M059J (cell line): Measurements from ENCODE around the gene GPR37L1. TPM values are rescaled to one million over a fixed set of nuclear protein-coding genes. Genes with fewer than 3 reads are reported as not detected.
"Not testable (repeated sequence)": the region's sequence is repeated elsewhere in the genome, so short reads cannot be mapped to it uniquely, and the experiment has no call there.

Source experiments
- DNase-seq: peaks from one replicate; pipeline ENCODE4 v3.0.0-alpha.2; 2012; ENCODE audit warnings: low read depth
- total RNA-seq: library from RNA; depleted of rRNA; stranded (reverse); fragments of >200 nt; shearing (Covaris generic); gene quantifications from 2 replicates; pipeline ENCODE4 v1.2.3, GENCODE V29; 2014; rRNA removed

GPR37L1 gene
- total RNA-seq, 1 experiment from 2014 or later, result not detected

DNA sequence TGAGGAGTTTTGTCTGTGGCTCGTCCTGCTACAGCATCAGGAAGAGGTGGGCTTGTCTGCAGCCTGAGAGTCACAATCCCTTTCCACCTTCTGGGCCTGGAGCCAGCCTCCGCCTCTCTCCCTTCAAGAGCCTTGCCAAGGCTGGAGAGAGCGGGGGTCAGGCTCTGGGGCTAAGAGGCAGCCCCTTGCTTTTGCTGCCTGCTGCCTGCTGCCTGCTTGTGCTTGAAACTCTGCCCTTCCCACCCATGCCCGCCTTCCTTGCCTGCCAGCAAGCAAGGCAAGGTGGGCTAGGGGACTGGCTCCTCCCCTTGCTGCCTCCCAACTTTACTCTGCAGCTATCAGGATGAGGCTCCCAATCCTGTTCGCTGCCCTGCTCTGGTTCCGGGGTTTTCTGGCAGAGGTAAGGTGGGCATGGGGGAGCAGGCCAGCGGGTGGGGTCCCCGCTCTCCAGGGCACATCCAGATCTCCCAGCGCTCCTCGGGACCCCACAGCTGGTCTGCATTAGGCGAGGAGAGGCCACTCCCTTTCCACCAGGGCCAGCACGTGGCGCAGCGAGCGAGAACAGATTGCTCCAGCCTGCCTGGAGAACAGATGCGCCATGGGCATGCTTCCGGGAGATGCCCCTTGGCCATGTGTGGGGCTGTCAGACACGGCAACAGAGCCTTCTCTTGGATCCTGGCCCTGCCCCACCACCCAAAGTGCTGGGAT, 45.1 kb downstream of the GPR37L1 start:
- DNase-seq, result no peak

DNA sequence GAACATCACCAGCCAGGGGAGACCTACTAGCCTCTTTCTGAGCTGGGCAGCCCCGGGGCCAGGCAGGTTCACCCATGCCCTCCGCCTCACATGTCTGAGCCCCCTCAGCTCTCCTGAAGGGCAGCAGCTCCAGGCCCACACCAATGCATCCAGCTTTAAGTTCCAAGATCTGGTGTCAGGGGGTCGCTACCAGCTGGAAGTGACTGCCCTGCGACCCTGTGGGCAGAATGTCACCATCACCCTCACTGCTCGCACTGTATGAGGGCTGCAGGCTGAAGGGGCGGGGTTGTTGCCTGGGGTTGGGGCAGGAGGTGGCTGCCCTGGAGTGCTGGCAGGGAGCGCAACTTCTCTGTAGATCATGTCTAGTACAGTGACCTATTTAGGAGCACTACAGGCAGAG, 46.1 kb downstream of the GPR37L1 start:
- DNase-seq, result no peak

DNA sequence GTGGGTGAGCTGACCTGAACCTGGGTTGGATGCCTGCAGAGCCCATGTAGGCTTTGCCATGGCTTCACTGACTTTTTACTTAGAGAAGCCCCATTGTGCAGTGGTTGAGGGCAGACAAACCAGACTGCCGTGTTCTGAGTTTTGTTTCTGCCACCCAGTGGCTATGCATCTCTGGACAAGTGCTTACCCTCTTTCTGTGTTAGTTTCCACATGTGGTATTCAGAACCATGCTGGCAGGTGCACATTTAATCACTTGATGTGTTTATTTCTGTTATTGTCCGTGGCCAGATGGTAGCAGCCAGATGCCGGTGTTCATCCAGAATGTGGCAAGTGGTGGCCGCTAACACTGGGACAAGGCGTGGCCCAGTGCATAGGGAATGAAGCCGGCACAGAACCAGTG, 48.0 kb downstream of the GPR37L1 start:
- no peak for DNase-seq

DNA sequence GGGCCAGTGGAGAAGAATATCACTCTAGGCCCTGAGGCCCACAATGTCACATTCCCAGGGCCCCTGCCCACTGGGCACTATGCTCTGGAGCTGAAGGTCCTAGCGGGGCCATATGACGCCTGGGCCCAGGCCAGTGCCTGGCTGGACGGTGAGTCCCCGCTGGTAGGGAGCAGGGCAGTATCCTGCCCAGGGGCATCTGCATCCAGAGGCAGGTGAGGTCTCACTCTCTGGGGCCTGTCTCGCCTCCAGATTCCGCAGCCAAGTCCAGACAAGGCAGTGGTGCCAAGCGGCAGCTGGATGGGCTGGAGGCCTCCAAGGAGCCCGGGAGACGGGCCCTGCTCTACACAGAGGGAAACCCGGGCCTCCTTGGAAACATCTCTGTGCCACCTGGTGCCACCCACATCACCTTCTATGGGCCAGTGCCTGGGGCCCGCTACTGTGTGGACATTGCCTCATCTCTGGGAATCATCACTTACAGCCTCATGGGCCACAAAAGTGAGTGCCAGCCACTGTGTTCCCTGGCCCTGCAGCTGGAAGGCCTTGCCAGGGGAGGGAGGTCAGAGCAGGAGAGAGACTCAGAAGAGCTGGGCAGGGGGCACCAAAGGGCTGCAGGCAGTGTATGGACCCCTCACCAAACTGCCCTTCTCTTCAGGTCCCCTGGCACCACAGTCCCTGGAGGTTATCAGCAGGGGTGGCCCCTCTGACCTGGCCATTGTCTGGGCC, 48.7 kb downstream of the GPR37L1 start:
- no peak for DNase-seq

DNA sequence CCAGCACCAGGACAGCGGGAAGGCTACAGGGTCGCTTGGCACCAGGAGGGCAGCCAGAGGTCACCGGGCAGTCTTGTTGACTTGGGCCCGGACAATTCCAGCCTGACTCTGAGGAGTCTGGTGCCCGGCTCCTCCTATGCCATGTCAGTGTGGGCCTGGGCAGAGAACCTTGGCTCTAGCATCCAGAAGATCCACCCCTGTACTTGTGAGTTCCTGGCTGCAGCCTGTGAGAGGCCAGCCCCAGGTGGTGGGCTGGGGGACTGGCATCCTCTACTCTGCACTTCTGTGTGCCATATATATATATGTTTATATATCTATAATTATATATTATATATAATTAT, 49.3 kb downstream of the GPR37L1 start:
- DNase-seq, result no peak

DNA sequence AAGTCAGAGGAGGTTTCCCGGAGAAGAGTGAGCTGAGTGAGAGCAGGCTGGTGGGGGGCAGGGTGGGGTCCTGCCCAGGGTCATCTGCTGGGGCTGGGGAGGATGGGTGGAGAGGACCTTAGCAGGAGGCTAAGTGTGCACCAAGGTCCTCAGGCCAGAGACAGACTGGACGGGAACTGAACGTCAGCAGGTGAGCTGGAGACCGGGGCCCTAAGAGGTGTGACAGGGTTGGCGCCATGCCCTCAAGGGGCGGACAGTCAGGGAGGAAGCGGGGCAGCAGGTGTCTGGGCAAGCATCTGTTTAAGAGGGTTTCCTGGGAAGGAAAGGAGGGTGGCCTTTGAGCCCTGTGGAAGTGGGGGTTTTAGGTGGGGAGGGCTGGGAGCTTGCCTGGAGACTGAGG, 51.3 kb downstream of the GPR37L1 start:
- no peak for DNase-seq

DNA sequence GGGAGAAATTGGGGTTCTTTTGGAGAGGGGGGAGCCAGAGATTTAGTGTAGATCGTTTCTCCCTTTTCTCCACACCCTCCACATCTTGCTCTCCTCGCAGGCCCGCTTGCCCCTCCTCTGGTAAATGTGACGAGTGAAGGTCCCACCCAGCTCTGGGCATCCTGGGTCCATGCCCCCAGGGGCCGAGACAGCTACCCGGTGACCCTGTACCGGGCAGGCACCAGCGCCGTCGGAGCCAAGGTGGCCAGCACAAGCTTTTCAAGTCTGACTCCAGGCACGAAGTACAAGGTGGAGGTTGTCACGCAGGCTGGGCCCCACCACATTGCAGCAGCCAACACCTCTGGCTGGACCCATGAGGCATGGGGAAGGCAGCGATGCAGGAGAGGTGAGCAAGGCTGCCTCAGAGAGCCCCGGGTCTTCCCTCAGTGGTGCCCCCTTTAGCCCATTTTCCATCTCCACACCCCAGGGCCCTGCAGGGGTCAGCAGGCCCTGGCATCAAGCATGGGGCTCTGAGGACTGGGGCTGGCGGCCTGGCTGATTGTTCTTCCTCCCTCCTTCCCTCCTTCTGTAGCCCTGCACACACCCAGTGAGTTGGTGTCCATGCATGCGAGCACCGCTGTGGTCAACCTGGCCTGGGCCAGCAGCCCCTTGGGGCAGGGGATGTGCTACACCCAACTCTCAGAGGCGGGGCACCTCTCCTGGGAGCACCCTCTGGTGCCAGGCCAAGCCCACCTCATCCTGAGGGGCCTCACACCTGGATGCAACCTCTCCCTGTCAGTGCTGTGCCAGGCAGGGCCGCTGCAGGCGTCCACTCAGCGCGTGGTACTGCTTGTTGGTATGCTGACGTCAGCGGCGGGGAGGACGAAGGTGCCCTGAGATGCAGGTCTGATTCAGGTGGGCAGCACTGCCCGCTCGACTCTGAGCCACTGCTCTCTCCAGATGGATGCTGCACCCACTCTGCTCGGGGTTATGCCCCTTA, 54.5 kb downstream of the GPR37L1 start:
- DNase-seq, result no peak

DNA sequence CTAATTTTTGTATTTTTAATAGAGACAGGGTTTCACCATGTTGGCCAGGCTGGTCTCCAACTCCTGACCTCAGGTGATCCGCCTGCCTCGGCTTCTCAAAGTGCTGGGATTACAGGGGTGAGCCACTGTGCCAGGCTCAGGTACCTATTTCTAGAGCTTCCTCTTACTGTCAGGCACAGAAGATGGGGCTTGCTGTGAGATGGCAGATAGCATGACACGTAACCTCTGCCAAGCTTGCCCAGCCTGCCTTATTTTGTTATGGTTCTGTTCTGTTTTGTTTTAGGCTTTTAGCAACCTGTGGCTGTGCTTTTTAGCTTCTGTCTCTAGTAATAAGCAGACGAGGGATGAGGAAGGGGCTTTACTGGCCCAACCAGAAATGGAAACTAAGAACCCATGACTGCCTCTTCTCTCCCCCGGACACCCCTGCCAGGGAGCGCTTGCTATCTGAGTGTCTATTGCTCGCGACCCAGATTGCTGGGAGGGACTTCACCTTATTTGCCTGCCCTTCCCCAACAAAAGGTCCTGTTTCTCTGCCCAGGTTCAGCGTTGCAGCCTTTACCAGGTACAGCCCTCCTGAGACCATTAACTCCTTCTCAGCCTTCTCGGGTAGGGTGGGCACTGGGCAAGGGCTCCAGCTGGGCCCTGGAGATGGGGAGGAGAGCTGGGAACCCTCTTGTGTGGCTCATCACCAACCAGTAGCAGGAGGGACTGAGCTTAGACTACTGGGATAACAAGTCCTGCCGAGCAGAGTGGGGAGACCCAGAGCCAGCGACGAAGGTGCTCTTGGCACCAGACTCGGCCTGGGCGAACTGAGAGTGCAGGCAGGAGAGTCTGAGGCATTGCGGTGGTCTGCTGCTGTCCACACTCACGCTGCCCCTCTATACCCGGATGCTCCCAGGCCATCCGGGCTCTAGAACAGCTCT, 57.4 kb downstream of the GPR37L1 start:
- no peak for DNase-seq

DNA sequence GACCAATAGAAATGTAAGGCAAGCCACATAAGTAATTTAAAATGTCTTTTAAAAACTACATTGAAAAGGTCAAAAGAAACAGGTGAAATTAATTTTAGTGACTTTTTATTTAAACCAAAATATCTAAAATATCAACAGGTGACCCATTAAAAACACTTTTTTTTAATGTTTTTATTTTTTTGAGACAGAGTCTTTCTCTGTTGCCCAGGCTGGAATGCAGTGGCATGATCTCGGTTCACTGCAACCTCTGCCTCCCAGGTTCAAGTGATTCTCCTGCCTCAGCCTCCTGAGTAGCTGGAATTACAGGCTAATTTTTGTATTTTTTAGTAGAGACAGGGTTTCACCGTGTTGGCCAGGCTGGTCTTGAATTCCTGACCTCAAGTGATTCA, 58.0 kb downstream of the GPR37L1 start:
- DNase-seq, result not testable (repeated sequence)

DNA sequence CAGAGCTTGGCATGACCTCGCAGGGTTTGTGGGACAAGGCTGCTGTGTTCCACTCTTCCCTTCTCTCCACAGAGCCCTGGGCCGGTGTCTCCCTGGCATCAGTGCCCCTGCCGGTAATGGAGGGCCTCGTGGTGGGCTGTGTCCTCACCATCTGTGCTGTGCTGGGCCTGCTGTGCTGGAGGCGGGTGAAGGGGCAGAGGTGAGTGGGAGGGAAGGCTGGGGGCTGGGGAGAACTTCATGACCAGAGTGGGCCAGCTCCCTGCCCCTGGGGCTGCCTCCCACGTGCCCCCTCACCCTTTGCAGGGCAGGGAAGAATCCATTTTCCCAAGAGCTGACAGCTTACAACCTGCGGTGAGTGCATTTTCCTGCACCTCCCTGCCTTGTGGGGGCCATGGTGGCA, 58.9 kb downstream of the GPR37L1 start:
- DNase-seq, result no peak

DNA sequence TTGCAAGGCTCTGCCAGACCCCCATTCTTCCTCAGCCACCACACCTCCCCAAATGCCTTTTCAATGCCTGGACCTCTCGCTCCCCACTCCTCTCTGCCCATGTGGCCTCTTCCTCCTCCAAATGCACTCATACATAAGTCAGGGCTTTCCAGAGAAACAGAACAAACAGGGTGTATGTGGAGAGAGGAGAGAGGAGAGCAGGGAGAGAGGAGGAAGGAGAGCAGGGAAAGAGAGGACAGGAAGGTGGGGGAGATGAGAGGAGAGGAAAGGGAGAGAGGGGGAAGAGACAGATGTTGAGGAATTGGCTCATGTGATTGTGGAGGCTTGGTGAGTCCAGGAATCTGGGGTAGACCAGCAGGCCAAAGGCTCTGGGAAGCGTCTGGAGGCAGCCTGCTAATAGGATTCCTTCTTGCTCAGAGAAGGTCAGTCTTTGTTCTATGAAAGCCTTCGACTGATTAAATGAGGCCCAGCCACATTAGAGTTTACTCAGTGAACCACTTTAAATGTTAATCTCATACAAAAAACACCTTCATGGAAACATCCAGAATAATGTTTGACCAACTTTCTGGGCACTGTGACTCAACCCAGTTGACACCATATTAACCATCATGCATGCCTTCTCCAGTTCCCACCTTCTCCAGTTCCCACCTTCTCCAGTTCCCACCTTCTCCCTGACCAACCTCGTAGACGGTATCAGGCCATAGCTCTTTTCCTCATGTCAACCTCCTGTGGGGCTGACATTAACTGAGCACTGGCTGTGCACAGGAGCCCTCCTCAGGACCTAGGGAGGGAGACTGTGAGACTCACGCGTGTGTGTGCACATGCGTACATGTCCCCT, 59.5 kb downstream of the GPR37L1 start:
- DNase-seq, result no peak

Other genes with a start within 250 kb of the GPR37L1 start
- gene SHISA4, start 234.0 kb upstream of the GPR37L1 start, total RNA-seq, result 63.9 and 64.2 TPM in 2 replicates
- gene LMOD1, start 176.4 kb upstream of the GPR37L1 start, total RNA-seq, result 4.7 and 6.0 TPM in 2 replicates
- 85.0 and 113 TPM in 2 replicates for gene TIMM17A, start 167.4 kb upstream of the GPR37L1 start, total RNA-seq
- gene RNPEP, start 140.3 kb upstream of the GPR37L1 start, total RNA-seq, result 76.3 and 119 TPM in 2 replicates
- 0.15 and 2.3 TPM in 2 replicates for gene ELF3, start 112.3 kb upstream of the GPR37L1 start, total RNA-seq
- 15.3 and 24.7 TPM in 2 replicates for gene ARL8A, start 21.8 kb downstream of the GPR37L1 start, total RNA-seq
- not detected in 2 replicates for gene PTPN7, start 37.7 kb downstream of the GPR37L1 start, total RNA-seq
- not detected in 2 replicates for gene LGR6, start 70.9 kb downstream of the GPR37L1 start, total RNA-seq
- gene UBE2T, start 219.0 kb downstream of the GPR37L1 start, total RNA-seq, result 249 and 263 TPM in 2 replicates
- 4.1 and 9.3 TPM in 2 replicates for gene PPP1R12B, start 225.8 kb downstream of the GPR37L1 start, total RNA-seq